GM06990 (cell line): Measurements from ENCODE around the gene EHBP1.

Experiments
- DNase-seq: peaks from one replicate; pipeline ENCODE4 v3.0.0-alpha.2; 2011; ENCODE audit not compliant: insufficient read length; ENCODE audit errors: extremely low read depth
- H3K27me3 ChIP-seq: replicated peaks from 2 replicates; pipeline ENCODE4 v1.6.0; 2011; ENCODE audit warnings: low read length; ENCODE audit not compliant: control insufficient read depth, insufficient read depth
- H3K36me3 ChIP-seq: 2 replicates; pipeline ENCODE4 v1.5.1; 2011; ENCODE audit warnings: low read length; ENCODE audit not compliant: control insufficient read depth, insufficient read depth
- H3K4me3 ChIP-seq: replicated peaks from 2 replicates; pipeline ENCODE4 v1.5.1; 2011; ENCODE audit warnings: low read depth, mild to moderate bottlenecking, control low read depth, low read length
- TF ChIP-seq, protein P1 (sequence below): IDR thresholded peaks from 2 replicates; pipeline ENCODE4 v1.5.1; 2011; ENCODE audit warnings: low read length, control low read depth, mild to moderate bottlenecking, inconsistent platforms; ENCODE audit not compliant: insufficient read depth, poor library complexity, severe bottlenecking

EHBP1 gene

DNA sequence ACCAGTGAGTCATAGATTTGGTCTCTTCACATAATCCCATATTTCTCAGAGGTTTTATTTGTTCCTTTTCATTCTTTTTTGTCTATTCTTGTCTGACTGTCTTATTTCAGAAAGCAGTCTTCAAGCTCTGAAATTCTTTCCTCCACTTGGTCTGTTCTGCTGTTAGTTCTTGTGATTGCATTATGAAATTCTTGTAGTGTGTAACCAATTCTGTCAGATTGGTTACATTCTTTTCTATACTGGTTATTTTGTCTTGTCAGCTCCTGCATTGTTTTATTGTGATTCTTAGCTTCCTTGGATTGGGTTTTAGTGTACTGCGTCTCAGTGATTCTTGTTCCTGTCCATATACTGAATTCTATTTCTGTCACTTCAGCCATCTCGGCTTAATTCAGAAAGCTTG is 18.6 kb downstream of the EHBP1 start:
- TF ChIP-seq, protein P1, sequence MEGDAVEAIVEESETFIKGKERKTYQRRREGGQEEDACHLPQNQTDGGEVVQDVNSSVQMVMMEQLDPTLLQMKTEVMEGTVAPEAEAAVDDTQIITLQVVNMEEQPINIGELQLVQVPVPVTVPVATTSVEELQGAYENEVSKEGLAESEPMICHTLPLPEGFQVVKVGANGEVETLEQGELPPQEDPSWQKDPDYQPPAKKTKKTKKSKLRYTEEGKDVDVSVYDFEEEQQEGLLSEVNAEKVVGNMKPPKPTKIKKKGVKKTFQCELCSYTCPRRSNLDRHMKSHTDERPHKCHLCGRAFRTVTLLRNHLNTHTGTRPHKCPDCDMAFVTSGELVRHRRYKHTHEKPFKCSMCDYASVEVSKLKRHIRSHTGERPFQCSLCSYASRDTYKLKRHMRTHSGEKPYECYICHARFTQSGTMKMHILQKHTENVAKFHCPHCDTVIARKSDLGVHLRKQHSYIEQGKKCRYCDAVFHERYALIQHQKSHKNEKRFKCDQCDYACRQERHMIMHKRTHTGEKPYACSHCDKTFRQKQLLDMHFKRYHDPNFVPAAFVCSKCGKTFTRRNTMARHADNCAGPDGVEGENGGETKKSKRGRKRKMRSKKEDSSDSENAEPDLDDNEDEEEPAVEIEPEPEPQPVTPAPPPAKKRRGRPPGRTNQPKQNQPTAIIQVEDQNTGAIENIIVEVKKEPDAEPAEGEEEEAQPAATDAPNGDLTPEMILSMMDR = no peak
- DNase-seq = no peak
- Histone ChIP-seq H3K4me3 (no peak overlapping the region), H3K36me3 (no peaks in the 10 kb centered on the region; the same call in 1 of the 2 replicates), H3K27me3 (no peaks in the 10 kb centered on the region)

DNA sequence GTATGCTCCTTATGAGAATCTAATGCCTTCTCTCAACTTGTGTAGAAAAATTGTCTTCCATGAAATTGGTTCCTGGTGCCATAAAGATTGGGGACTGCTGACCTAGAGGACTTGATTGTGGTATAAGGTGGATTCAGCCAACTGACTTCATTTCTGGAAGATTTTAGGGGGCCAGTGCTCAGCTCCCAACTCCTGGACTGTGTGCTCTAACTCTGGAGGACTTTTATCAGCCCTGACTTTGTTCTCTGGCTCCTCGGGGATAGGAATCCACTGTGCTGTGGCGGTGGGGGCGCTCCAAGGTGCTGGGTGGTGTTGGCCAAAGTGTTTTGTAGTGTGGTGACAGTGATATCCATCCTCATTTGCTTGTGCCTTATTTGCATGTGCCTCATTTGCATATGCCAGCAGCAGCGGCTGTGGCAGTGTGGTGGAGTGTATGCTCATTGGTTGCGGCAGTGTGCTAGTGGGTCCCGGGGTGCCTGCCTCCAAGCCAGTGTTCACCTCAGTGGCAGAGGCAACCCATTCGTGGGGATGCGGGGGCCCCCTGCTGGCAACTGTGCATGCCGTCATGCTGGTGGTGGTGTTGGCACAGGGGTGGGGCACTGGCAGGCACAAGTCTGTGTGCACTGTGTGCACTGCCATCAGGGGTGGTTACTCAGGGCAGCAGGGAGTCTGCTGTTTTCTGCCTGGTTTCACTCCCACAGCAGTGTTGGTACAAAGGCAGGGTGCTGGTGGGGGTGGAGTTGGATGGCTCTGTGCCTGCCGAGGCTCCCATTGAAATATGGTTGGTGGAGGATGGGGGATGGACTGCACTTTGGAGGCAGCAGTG is 19.6 kb downstream of the EHBP1 start:
- Histone ChIP-seq H3K36me3 (no peaks in the 10 kb centered on the region; the same call in 1 of the 2 replicates), H3K4me3 (no peak overlapping the region), H3K27me3 (no peaks in the 10 kb centered on the region)
- TF ChIP-seq, protein P1 = peak; percentile 33
- DNase-seq = no peak

DNA sequence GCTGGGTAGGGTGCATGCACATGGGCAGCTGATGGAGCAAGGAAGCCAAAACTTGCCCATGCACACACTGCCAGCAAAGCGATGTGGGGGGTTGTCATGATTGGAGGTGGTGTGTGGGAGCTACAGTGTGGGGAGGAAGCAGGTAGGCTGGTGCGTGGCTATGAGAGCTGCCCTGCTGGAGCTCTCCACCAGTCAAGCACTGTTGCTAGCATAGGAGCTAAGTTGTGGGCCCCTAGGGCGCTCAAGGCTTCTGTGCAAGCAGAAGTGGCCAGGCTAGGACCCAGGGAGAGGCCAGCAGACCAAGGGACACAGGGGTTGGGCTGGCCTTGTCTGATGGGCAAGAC is 20.2 kb downstream of the EHBP1 start:
- no peak for DNase-seq
- TF ChIP-seq, protein P1 = no peak
- no peak overlapping the region for H3K4me3 ChIP-seq
- H3K36me3 ChIP-seq = no peaks in the 10 kb centered on the region; the same call in 1 of the 2 replicates
- H3K27me3 ChIP-seq = no peaks in the 10 kb centered on the region

DNA sequence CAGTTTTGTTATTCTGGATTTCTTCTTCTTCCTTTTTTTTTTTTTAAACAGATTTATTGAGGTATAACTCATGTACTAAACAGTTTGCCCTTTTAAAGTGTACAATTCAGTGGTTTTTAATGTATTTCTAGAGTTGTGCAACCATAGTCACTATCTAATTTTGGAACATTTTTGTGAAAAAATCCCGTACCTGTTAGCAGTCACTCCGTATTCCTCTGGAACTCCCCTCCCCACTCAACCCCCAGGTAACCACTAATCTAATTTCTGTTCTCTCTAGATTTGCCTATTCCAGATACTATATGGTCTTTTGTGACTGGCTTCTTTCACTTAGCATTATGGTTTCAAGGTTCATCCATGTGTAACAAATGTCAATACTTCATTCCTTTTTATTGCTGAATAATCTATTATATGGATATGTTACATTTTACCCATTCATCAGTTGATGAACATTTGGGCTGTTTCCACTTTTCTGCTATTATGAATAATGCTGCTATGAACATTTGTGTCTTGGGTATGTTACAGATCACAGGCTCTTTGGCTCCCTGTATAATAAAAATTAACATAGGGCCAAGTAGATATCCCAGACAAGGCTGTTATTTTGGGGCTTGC is 21.9 kb downstream of the EHBP1 start:
- Histone ChIP-seq H3K36me3 (no peaks in the 10 kb centered on the region; the same call in 1 of the 2 replicates), H3K27me3 (no peaks in the 10 kb centered on the region), H3K4me3 (no peak overlapping the region)
- DNase-seq = no peak
- TF ChIP-seq, protein P1 = no peak

DNA sequence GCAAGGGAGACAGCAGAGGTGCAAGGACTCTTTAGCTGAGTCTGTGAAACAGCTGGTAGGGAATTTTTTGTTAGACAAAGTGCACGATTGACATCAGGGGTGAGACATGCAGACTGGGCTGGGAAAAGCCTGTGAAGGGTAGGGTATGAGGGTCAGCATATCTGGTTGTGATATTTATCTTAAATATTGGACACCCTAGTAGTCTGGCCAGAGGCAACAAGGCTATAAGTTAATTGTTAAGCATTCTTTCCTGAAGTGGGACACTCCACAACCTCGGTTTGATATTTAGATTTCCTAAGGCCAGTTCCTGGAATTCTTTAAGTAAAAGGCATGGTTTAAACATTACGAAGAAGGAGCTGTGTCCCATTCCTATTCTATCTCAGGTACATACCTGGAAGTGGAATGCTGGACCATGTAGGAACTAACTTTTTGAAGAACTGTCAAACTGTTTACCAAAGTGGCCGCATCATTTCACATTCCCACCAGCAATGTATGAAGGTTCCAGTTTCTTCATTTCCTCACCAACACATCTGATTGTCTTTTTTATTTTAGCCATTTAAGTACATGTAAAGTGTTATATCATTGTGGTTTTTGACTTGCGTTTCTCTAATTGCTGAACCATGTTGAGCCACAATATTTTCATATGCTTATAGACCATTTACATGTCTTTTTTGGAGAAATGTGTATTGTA is 22.5 kb downstream of the EHBP1 start:
- no peak for DNase-seq
- TF ChIP-seq, protein P1 = no peak
- no peaks in the 10 kb centered on the region; the same call in 1 of the 2 replicates for H3K36me3 ChIP-seq

More for the DNA sequence above, 22.5 kb downstream of the EHBP1 start:
- Histone ChIP-seq H3K27me3 (no peaks in the 10 kb centered on the region), H3K4me3 (no peak overlapping the region)
